Ovary (tissue), 9 donors: ENCODE measurements around the gene TAOK1. TPM values are rescaled to one million over a fixed set of nuclear protein-coding genes. Genes with fewer than 3 reads are reported as not detected.

Experiments
- DNase-seq, 5 donors: peaks; one replicate each; pipeline ENCODE4 v3.0.0-alpha.2; 2019 to 2020
- H3K27ac ChIP-seq, 2 donors: fragments of 200-600 bp; one replicate each; pipeline versions ENCODE4 v1.5.1 to v1.8.0; 2019 to 2022
- H3K27me3 ChIP-seq: fragments of 200-600 bp; one replicate; pipeline ENCODE4 v1.8.0; 2022
- H3K36me3 ChIP-seq: fragments of 200-600 bp; sonication (generic); one replicate; pipeline ENCODE4 v1.5.1; 2019
- H3K4me1 ChIP-seq: one replicate; pipeline ENCODE4 v1.8.1; 2013; ENCODE audit warnings: mild to moderate bottlenecking, moderate library complexity; ENCODE audit not compliant: insufficient read depth
- H3K4me3 ChIP-seq: fragments of 200-600 bp; sonication (generic); one replicate; pipeline ENCODE4 v1.5.1; 2017
- H3K9me3 ChIP-seq, 2 donors: fragments of 200-600 bp in 1 of 2; sonication (generic) in 1 of 2; one replicate each; pipeline versions ENCODE4 v1.5.1 to v1.8.1; 2013 to 2019; ENCODE audit warnings: mild to moderate bottlenecking in 1 of 2, moderate library complexity in 1 of 2
- CTCF ChIP-seq, 3 donors: fragments of 450-650 bp in 2 of 3; fragments of 200-600 bp in 1 of 3; IDR thresholded peaks; one replicate each; pipeline versions ENCODE4 v1.5.1 to v1.8.0; 2016 to 2022; ENCODE audit warnings: antibody characterized with exemption in 3 of 3, mild to moderate bottlenecking in 1 of 3
- EP300 ChIP-seq: sonication (generic); formaldehyde crosslinking; IDR thresholded peaks from one replicate; pipeline ENCODE4 v1.6.1; 2017; ENCODE audit warnings: antibody characterized with exemption
- POLR2A ChIP-seq: fragments of 450-650 bp; IDR thresholded peaks from one replicate; pipeline ENCODE4 v1.6.1; 2017; ENCODE audit warnings: antibody characterized with exemption, mild to moderate bottlenecking, moderate library complexity
- WGBS, 3 donors: extraction: QIAGEN DNeasy Blood & Tissue Kit in 1 of 3; methylation state at CpG; one replicate each; pipeline versions ENCODE4 v1.1.5 to v1.1.7; 2013 to 2017; 5-methylcytosine and 5-hydroxymethylcytosine counted together
- intact Hi-C, 4 donors: fragments of 100-400 bp; cut with DNase I; formaldehyde crosslinking; loops; one replicate each; pipeline versions ENCODE4 v1.11.0 to v1.15.1; 2022 to 2023
- polyA plus RNA-seq, 2 donors: library from polyadenylated mRNA; stranded (reverse); fragments of 200-250 nt in 1 of 2; fragments of 350-450 nt in 1 of 2; fragmentation: Illumina TruSeq in 1 of 2; extraction: RNeasy Lipid Tissue Mini Kit (QIAGEN cat#74804) in 1 of 2; gene quantifications; one replicate each; pipeline ENCODE4 v1.2.3, GENCODE V29; 2013 to 2014
- total RNA-seq, 7 donors: library from RNA; depleted of rRNA in 2 of 7; stranded (reverse); fragments of >200 nt in 2 of 7; fragmentation: NEBNext Ultra II Directional in 3 of 7; extraction: Animal tissue kit (Norgen Biotek cat#: 25700) in 3 of 7; gene quantifications; one replicate each; pipeline versions ENCODE4 v1.1.0 to v1.2.4, GENCODE V29; 2016 to 2023
- donor health status: DM: no; HTN: no; CAD: no; lungs with moderate emphysema.
- donor health status: DM: no; HTN: no; CAD: no.
- donor health status: Bipolar disorder and iron deficiency.
- donor health status: DM: yes; HTN: yes; CAD: no.
- donor health status: DM: no; HTN: no; CAD: no.
- donor health status: DM: yes; HTN: yes; CAD: no.

Gene TAOK1
- total and polyA plus RNA-seq, 9 donors, result 8.7 to 66.5 (median 49.6) TPM

- Histone ChIP-seq H3K4me3 (no peak overlapping the region), H3K9me3 (no peaks in the 10 kb centered on the region), H3K36me3 (no peaks in the 10 kb centered on the region), H3K27me3 (no peaks in the 10 kb centered on the region), H3K27ac (no peak overlapping the region), H3K4me1 (no peaks in the 10 kb centered on the region)
- WGBS, 3 donors, result 62 to 70% (median 65%) methylated on average over 12 of the region's 12 CpGs
- intact Hi-C loops, result loop anchor here in 1 of 4 donors (10.0 kb wide), 1 partner anchor 155 kb away; no protein-coding TSS in a partner anchor
- no peak for DNase-seq
- no peak for TF ChIP-seq CTCF (IDR thresholded peaks at IDR 0.05)
- TF ChIP-seq POLR2A, result no peak
These were observed 10.8 kb upstream of the TAOK1 start for GRCh38 chr17:29379084-29379991.

GRCh38 chr17:29383686-29384085 is 6.5 kb upstream of the TAOK1 start:
- H3K36me3 ChIP-seq, result no peaks in the 10 kb centered on the region
- WGBS, 3 donors, result 42 to 57% (median 43%) methylated on average over 1 of the region's 1 CpG
- H3K27me3 ChIP-seq, result no peaks in the 10 kb centered on the region
- no peak overlapping the region for H3K27ac ChIP-seq
- no peak for TF ChIP-seq EP300
- no peak for TF ChIP-seq CTCF (IDR thresholded peaks at IDR 0.05)
- no peak for TF ChIP-seq POLR2A
- H3K4me1 ChIP-seq, result no peaks in the 10 kb centered on the region
- DNase-seq, result no peak
- intact Hi-C loops, result no loop called here
- no peaks in the 10 kb centered on the region for H3K9me3 ChIP-seq
- no peak overlapping the region for H3K4me3 ChIP-seq

- TF ChIP-seq CTCF (IDR thresholded peaks at IDR 0.05) (no peak), POLR2A (no peak), EP300 (no peak)
- Histone ChIP-seq H3K27me3 (no peaks in the 10 kb centered on the region), H3K9me3 (no peaks in the 10 kb centered on the region), H3K4me3 (no peak overlapping the region), H3K27ac (no peak overlapping the region), H3K36me3 (no peaks in the 10 kb centered on the region), H3K4me1 (no peaks in the 10 kb centered on the region)
- intact Hi-C loops, result no loop called here
- DNase-seq, result no peak
- 94 to 98% (median 97%) methylated on average over 3 of the region's 3 CpGs for WGBS, 3 donors
These were observed 5.3 kb upstream of the TAOK1 start for GRCh38 chr17:29384901-29385300.

GRCh38 chr17:29386760-29387159 is 3.4 kb upstream of the TAOK1 start:
- no peaks in the 10 kb centered on the region for H3K9me3 ChIP-seq
- no peak for TF ChIP-seq POLR2A
- no peak for TF ChIP-seq EP300
- TF ChIP-seq CTCF (IDR thresholded peaks at IDR 0.05), result no peak
- intact Hi-C loops, result no loop called here
- no peaks in the 10 kb centered on the region for H3K36me3 ChIP-seq
- no peak for DNase-seq
- no peaks in the 10 kb centered on the region for H3K27me3 ChIP-seq
- no peak overlapping the region for H3K4me3 ChIP-seq
- no peaks in the 10 kb centered on the region for H3K4me1 ChIP-seq
- WGBS, 3 donors, result 91 to 93% (median 92%) methylated on average over 4 of the region's 4 CpGs
- no peak overlapping the region for H3K27ac ChIP-seq
